Measurements from ENCODE around the gene CACUL1.

GRCh38 chr10:118732245-118733165 is 22.3 kb downstream of the CACUL1 start:
- TF ChIP-seq, protein P1, sequence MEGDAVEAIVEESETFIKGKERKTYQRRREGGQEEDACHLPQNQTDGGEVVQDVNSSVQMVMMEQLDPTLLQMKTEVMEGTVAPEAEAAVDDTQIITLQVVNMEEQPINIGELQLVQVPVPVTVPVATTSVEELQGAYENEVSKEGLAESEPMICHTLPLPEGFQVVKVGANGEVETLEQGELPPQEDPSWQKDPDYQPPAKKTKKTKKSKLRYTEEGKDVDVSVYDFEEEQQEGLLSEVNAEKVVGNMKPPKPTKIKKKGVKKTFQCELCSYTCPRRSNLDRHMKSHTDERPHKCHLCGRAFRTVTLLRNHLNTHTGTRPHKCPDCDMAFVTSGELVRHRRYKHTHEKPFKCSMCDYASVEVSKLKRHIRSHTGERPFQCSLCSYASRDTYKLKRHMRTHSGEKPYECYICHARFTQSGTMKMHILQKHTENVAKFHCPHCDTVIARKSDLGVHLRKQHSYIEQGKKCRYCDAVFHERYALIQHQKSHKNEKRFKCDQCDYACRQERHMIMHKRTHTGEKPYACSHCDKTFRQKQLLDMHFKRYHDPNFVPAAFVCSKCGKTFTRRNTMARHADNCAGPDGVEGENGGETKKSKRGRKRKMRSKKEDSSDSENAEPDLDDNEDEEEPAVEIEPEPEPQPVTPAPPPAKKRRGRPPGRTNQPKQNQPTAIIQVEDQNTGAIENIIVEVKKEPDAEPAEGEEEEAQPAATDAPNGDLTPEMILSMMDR (conservative IDR thresholded peaks at IDR 0.05; ENCODE audit: low read depth, low read length) = no peak
- no peak for TF ChIP-seq EZH2 (IDR thresholded peaks at IDR 0.05; ENCODE audit: borderline replicate concordance, low read depth, low read length, poor library complexity, severe bottlenecking)

All from A673 (cell line).